T-cell (primary cell): ENCODE results near the gene CT47A1. TPM values are rescaled to one million over a fixed set of nuclear protein-coding genes. Genes with fewer than 3 reads are reported as not detected.

Source experiments
- total RNA-seq, 35 experiments: library from RNA in 6 of 35; stranded (reverse) in 6 of 35; fragments of 120-200 nt in 1 of 35; gene quantifications; one replicate each; pipeline versions ENCODE4 v1.2.1 to v1.2.4 and lab custom pipeline; 2013 to 2026

CT47A1 gene
- total RNA-seq, 5 donors from 2014 or later (not counting 1 experiment from before 2014, with no cell fraction given) = not detected

Other genes starting within 250 kb of the CT47A1 start
- gene CT47B1, start 109.9 kb downstream of the CT47A1 start, total RNA-seq = not detected
- not detected for gene CT47A11, start 48.6 kb downstream of the CT47A1 start, total RNA-seq
- gene CT47A10, start 43.7 kb downstream of the CT47A1 start, total RNA-seq = not detected
- gene CT47A9, start 38.9 kb downstream of the CT47A1 start, total RNA-seq = not detected
- gene CT47A8, start 34.0 kb downstream of the CT47A1 start, total RNA-seq = not detected
- gene CT47A7, start 29.2 kb downstream of the CT47A1 start, total RNA-seq = not detected
- gene CT47A6, start 24.3 kb downstream of the CT47A1 start, total RNA-seq = not detected
- not detected for gene CT47A5, start 19.4 kb downstream of the CT47A1 start, total RNA-seq
- gene CT47A4, start 14.6 kb downstream of the CT47A1 start, total RNA-seq = not detected
- not detected for gene CT47A3, start 9.7 kb downstream of the CT47A1 start, total RNA-seq
- not detected for gene CT47A2, start 4.8 kb downstream of the CT47A1 start, total RNA-seq
- under 1 TPM in 3 of 5 donors, not detected in 2; 0.13 to 0.39 (median 0.29) TPM for gene GLUD2, start 61.9 kb upstream of the CT47A1 start, total RNA-seq